ENCODE data around the gene MIB2. TPM values are rescaled to one million over a fixed set of nuclear protein-coding genes. Genes with fewer than 3 reads are reported as not detected.
"Not testable (repeated sequence)": the region's sequence is repeated elsewhere in the genome, so short reads cannot be mapped to it uniquely, and the experiment has no call there.

Gene MIB2
- total RNA-seq, 1 donor from 2014 or later = 78.2 TPM

DNA sequence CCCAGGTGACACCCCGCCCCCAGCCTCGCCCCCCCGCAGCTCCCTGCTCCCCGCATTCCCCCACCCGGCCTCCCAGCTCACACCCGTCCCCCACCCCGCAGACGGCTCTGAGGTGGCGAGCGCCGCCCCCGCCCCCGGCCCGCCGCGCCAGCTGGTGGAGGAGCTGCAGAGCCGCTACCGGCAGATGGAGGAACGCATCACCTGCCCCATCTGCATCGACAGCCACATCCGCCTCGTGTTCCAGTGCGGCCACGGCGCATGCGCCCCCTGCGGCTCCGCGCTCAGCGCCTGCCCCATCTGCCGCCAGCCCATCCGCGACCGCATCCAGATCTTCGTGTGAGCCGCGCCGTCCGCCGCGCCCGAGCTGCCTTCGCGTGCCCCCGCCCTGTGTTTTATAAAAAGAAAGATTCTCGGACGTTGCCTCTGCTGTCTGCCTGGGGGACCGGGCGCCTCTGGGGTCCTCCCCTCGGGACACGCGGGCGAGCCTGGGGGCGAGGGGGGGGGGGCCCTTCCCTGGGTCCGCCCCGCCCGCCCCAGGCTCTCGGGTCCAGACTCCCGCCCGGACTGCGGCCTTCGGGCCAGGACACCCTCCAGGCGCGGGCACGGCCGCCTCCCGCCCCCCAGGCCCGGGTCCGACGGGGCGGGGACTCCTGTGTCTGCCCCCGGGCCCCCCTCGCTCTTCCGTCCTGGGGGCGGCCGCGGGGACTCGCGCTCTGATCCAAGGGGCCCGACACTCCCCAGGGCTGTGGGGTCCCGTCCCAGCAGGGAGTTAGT is 15.1 kb downstream of the MIB2 start:
- H3K36me3 ChIP-seq (ENCODE audit: control insufficient read depth, insufficient read depth, low read length) = peaks cover 1% of the 10 kb centered on the region
- DNase-seq (ENCODE audit: low read depth) = peak; percentile 49
- H3K27me3 ChIP-seq (ENCODE audit: control insufficient read depth, insufficient read depth, low read length) = peaks cover 8% of the 10 kb centered on the region
- FAIRE-seq = no peak
- TF ChIP-seq CTCF (IDR thresholded peaks at IDR 0.05; ENCODE audit: insufficient read depth, low read length, severe bottlenecking) = peak; percentile 3
- H3K4me3 ChIP-seq (ENCODE audit: low read depth, low read length) = no peak overlapping the region

DNA sequence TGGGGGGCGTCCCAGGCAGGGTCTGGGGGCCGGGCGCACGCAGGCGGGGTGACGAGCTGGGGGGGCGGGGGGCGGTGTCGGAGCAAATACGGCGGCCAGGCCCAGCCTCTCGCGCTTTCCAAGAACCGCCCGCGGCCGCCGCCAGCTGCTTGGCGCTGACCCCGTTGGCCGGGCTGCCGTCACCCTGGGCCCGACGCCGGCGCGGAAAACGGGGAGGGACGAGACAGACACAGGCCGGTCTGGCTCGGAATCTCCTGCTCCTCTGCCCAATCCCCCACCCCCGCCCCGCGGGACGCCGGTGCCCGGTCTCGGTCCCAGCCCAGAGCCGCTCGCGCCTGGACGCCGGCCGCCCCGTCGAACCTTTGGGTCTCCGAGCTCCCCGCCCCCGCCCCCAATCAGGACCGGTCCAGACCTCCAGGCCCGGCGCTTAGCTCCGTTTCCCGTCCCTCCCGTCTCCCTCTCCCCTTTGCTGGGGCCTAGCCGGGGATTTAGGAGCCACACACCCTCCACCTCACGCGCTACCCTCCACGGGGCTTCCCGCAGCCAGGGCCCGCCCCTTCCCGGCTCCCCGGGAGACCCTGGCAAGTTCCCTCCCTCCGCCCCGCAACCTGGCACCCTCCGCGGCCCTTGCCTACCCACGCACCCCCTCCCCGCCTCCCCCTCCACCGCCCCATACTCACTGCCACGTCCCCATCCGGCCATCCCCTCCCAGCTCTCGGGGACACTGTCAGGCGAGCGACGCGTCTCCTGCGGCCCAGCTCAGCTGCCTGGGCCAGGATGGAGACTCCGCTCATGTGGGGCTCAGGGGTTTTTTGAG is 15.9 kb downstream of the MIB2 start:
- Histone ChIP-seq H3K27me3 (ENCODE audit: control insufficient read depth, insufficient read depth, low read length) (peaks cover 8% of the 10 kb centered on the region), H3K36me3 (ENCODE audit: control insufficient read depth, insufficient read depth, low read length) (peaks cover 1% of the 10 kb centered on the region), H3K4me3 (ENCODE audit: low read depth, low read length) (no peak overlapping the region)
- no peak for FAIRE-seq
- TF ChIP-seq CTCF (IDR thresholded peaks at IDR 0.05; ENCODE audit: insufficient read depth, low read length, severe bottlenecking) = no peak
- no peak for DNase-seq (ENCODE audit: low read depth)

- TF ChIP-seq CTCF (IDR thresholded peaks at IDR 0.05; ENCODE audit: insufficient read depth, low read length, severe bottlenecking) = no peak
- Histone ChIP-seq H3K27me3 (ENCODE audit: control insufficient read depth, insufficient read depth, low read length) (peaks cover 8% of the 10 kb centered on the region), H3K4me3 (ENCODE audit: low read depth, low read length) (no peak within 1 kb of the TSS), H3K36me3 (ENCODE audit: control insufficient read depth, insufficient read depth, low read length) (peaks cover 1% of the 10 kb centered on the region)
- FAIRE-seq (no peak), DNase-seq (ENCODE audit: low read depth) (no peak)
These were observed 16.6 kb downstream of the MIB2 start, which contains the start of gene MMP23B for GRCh38 chr1:1631782-1632420. TSS of gene MMP23B (plus strand) at chr1:1632173. CDS start at chr1:1632219, 46 bp downstream.

DNA sequence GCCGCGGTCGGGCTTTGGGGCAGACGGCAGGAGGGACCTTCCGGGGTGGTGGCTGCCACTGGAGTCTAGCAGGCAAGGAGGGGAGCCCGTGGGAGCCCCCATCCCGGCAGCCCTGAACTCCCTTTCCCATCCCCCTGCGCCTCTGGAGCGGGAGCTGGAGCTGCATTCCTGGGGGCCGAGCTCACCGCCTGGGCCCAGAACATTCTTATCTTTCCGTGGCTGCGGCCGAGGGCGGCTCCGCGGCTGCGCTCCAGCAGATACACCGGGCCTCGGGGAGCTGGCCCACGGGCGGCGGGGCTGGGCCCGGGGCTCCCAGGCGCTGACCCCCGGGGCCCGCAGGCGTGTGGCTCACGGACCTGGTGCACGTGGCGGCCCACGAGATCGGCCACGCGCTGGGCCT is 18.1 kb downstream of the MIB2 start:
- H3K4me3 ChIP-seq (ENCODE audit: low read depth, low read length); FAIRE-seq: not testable (repeated sequence)

DNA sequence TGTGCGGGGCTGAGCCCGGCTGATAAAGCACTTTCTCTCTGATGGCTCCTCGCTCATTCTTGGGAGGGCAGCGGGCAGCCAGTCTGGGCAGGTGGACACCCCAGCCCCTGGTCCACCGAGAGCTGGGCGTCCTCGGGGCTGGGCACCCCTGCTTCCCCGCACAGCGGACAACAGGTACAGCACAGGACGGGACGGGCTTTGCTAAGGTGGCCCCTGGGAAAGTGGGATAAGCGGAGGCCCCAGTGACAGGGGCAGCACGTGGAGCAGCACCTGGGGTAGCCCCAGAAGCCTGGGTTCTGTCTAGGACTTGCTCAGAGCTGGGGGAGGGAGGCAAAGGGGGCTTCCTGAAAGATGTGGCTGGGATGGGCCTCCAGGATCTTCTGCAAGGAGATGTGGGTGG is 19.3 kb downstream of the MIB2 start:
- not testable (repeated sequence) for H3K27me3 ChIP-seq (ENCODE audit: control insufficient read depth, insufficient read depth, low read length); H3K4me3 ChIP-seq (ENCODE audit: low read depth, low read length); H3K36me3 ChIP-seq (ENCODE audit: control insufficient read depth, insufficient read depth, low read length); DNase-seq (ENCODE audit: low read depth)
- FAIRE-seq = peak; percentile 90

More for the DNA sequence above, 18.1 kb downstream of the MIB2 start:
- H3K27me3 ChIP-seq (ENCODE audit: control insufficient read depth, insufficient read depth, low read length); DNase-seq (ENCODE audit: low read depth); H3K36me3 ChIP-seq (ENCODE audit: control insufficient read depth, insufficient read depth, low read length): not testable (repeated sequence)

DNA sequence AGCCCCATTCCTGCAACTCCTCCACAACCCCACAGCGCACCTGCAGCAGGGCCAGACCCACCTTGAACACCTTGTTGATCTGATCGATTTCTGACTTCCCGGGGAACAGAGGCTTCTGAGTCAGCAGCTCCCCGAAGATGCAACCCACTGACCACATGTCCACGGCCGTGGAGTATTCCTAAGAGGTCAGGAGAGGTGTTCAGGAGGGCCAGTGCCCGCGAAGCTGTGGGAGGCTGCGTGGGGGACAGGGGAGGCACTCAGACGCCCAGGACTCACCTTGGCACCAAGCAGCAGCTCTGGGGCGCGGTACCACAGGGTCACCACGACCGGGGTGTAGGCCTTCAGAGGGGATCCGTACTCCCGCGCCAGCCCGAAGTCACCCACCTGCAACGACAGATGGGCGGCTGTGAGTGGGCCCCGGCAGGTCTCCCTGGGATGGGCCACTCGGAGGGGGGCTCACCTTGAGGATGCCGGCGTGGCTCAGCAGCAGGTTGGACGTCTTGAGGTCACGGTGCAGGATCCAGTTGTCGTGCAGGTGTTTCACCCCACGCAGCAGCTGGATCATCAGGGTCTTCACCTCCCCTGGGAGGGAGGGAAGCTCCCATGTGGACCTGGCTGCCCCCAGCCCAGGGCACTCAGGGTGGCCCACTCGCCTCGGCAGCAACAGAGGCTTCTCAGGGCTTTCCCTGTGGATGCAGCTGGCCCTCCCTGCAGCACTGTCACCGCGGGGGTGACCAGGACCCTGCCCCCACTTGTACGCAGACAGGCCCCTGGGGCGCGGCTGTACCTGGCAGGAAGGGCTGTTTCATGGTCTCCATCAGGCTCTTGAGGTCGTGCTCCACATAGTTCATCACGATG is 21.6 kb downstream of the MIB2 start:
- peak; percentile 55 for FAIRE-seq
- DNase-seq (ENCODE audit: low read depth); H3K27me3 ChIP-seq (ENCODE audit: control insufficient read depth, insufficient read depth, low read length); H3K36me3 ChIP-seq (ENCODE audit: control insufficient read depth, insufficient read depth, low read length); H3K4me3 ChIP-seq (ENCODE audit: low read depth, low read length): not testable (repeated sequence)

DNA sequence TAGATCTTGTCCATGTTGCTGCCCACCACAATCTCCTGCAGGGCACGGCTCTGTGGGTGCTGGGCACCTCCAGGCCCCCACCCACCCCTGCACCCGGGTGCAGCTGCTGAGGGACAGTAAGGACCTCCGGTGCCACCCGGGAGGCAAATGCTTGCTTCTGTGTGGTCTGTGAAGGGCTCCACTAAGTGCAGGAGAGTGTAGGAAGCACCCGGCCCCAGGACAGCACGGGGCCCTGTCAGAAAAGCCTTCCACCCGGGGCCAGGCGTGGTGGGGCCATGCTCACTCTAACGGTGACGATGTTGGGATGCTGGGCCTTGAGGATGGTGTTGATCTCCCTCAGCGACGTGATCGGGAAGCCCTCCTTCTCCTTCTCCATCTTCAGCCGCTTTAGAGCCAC is 22.2 kb downstream of the MIB2 start:
- FAIRE-seq = not testable (repeated sequence)

DNA sequence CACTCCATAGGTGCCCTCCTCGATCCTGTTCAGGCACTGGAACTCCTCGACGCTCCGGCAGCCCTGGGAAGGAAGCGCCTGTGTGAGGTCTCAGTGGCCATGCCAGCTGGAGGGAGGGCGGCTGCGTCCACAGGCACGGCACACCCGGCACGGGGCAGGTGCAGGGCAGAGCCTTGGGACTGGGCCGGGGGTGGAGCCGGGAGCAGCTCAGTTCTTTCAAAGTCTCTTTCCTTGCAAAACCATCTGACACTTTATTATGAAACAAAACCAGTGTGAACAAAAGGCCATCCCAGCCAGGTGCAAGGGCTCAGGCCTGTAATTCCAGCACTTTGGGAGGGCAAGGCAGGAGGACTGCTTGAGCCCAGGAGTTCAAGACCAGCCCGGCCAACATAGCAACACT is 23.2 kb downstream of the MIB2 start:
- not testable (repeated sequence) for DNase-seq (ENCODE audit: low read depth); H3K4me3 ChIP-seq (ENCODE audit: low read depth, low read length); H3K27me3 ChIP-seq (ENCODE audit: control insufficient read depth, insufficient read depth, low read length); FAIRE-seq; H3K36me3 ChIP-seq (ENCODE audit: control insufficient read depth, insufficient read depth, low read length)

More for the DNA sequence above, 22.2 kb downstream of the MIB2 start:
- H3K27me3 ChIP-seq (ENCODE audit: control insufficient read depth, insufficient read depth, low read length); DNase-seq (ENCODE audit: low read depth); H3K36me3 ChIP-seq (ENCODE audit: control insufficient read depth, insufficient read depth, low read length); H3K4me3 ChIP-seq (ENCODE audit: low read depth, low read length): not testable (repeated sequence)

DNA sequence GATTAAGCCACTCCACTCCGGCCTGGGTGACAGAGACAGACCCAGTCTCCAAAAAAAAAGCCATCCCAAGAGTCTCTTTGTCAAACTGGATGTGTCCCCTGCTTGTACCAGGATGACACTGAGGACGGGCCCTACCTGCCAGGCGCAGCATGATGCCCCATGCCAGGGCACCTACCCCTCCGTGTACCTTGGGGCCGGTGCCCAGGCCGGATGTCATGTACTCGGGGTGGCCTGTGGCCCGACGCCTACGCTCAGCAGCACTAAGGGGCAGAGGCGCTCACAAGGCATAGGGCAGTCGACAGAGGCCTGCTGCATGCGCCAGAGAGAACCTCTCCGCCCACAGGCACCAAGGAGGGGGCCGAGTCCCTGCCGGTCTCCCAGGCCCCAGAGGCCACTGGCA is 24.1 kb downstream of the MIB2 start:
- not testable (repeated sequence) for H3K27me3 ChIP-seq (ENCODE audit: control insufficient read depth, insufficient read depth, low read length); FAIRE-seq; DNase-seq (ENCODE audit: low read depth); H3K4me3 ChIP-seq (ENCODE audit: low read depth, low read length); H3K36me3 ChIP-seq (ENCODE audit: control insufficient read depth, insufficient read depth, low read length)

DNA sequence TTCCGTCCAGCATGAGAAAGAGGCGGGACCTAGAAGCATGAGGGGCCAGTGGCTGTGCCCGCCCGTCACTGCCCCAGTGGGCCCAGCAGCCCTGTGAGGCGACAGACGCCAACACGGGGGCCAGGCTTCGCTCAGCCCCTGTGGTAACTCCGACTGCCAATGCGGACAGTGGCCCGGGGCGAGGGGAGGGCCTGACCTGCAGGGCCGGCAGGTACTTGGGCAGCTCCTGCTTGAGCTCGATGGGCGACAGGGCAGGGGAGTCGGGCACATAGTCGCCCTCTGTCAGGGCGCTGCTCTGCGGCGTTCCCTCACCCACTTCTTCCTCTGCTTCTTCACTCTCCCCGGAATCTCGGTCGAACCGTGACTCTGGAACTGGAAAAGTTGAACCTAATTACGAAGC is 24.8 kb downstream of the MIB2 start:
- not testable (repeated sequence) for H3K4me3 ChIP-seq (ENCODE audit: low read depth, low read length); FAIRE-seq; DNase-seq (ENCODE audit: low read depth); H3K36me3 ChIP-seq (ENCODE audit: control insufficient read depth, insufficient read depth, low read length); H3K27me3 ChIP-seq (ENCODE audit: control insufficient read depth, insufficient read depth, low read length)

Measured in bronchial epithelial cell (primary cell).